Ascending aorta (tissue), 2 donors: ENCODE measurements around the gene LNX1. TPM values are rescaled to one million over a fixed set of nuclear protein-coding genes. Genes with fewer than 3 reads are reported as not detected.

ENCODE experiments used
- DNase-seq, 2 donors: peaks; one replicate each; pipeline ENCODE4 v3.0.0-alpha.2; 2019; ENCODE audit warnings: low spot score in 2 of 2
- H3K27ac ChIP-seq, 2 donors: fragments of 200-600 bp; sonication (generic); one replicate each; pipeline ENCODE4 v1.5.1; 2016 to 2017; ENCODE audit warnings: mild to moderate bottlenecking in 1 of 2
- H3K27me3 ChIP-seq: fragments of 200-600 bp; sonication (generic); one replicate; pipeline ENCODE4 v1.5.1; 2017
- H3K36me3 ChIP-seq, 2 donors: fragments of 200-600 bp; sonication (generic); one replicate each; pipeline ENCODE4 v1.5.1; 2016
- H3K4me1 ChIP-seq, 2 donors: fragments of 200-600 bp; sonication (generic); one replicate each; pipeline ENCODE4 v1.5.1; 2016 to 2017; ENCODE audit warnings: mild to moderate bottlenecking in 1 of 2
- H3K4me3 ChIP-seq, 2 donors: fragments of 200-600 bp; sonication (generic); one replicate each; pipeline ENCODE4 v1.5.1; 2016 to 2017; ENCODE audit warnings: mild to moderate bottlenecking in 1 of 2
- H3K9me3 ChIP-seq, 2 donors: fragments of 200-600 bp; sonication (generic); one replicate each; pipeline ENCODE4 v1.5.1; 2016
- intact Hi-C: fragments of 100-400 bp; cut with DNase I; formaldehyde crosslinking; loops from one replicate; pipeline ENCODE4 v1.15.1; 2023
- total RNA-seq: library from RNA; depleted of rRNA; stranded (reverse); fragments of >200 nt; gene quantifications from one replicate; pipeline ENCODE4 v1.1.0, GENCODE V29; 2016
- TF ChIP-seq, protein P1 (sequence below), 3 experiments: fragments of 200-600 bp in 2 of 3; fragments of 450-650 bp in 1 of 3; sonication (generic) in 2 of 3; IDR thresholded peaks; one replicate each; pipeline ENCODE4 v1.5.1; 2016 to 2019; ENCODE audit warnings: antibody characterized with exemption in 3 of 3, mild to moderate bottlenecking in 1 of 3, moderate library complexity in 1 of 3

Gene LNX1
- total RNA-seq, 1 donor from 2014 or later: 4.0 TPM

DNA sequence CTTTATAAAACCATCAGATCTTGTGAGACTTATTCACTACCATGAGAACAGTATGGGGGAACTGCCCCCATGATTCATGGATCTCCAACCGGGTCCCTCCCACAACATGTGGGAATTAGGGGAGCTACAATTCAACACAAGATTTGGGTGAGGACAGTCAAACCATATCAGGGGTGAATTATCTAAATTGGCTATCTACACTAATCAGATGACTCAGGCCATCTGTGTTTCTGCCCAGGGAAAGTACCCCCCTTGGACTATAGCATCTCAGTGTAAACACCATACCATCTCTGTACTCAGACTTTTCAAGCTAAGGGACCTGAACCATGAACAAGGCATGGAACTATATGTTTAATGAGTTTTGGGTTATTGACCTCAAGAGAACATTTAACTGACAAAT is 76.8 kb downstream of the LNX1 start:
- intact Hi-C loops: no loop called here
- Histone ChIP-seq H3K27ac (no peak overlapping the region), H3K4me3 (no peak overlapping the region), H3K27me3 (no peaks in the 10 kb centered on the region), H3K36me3 (no peaks in the 10 kb centered on the region), H3K9me3 (no peaks in the 10 kb centered on the region), H3K4me1 (peaks cover 0 to 3% of the 10 kb centered on the region in 2 donors)
- DNase-seq: no peak
- TF ChIP-seq, protein P1, sequence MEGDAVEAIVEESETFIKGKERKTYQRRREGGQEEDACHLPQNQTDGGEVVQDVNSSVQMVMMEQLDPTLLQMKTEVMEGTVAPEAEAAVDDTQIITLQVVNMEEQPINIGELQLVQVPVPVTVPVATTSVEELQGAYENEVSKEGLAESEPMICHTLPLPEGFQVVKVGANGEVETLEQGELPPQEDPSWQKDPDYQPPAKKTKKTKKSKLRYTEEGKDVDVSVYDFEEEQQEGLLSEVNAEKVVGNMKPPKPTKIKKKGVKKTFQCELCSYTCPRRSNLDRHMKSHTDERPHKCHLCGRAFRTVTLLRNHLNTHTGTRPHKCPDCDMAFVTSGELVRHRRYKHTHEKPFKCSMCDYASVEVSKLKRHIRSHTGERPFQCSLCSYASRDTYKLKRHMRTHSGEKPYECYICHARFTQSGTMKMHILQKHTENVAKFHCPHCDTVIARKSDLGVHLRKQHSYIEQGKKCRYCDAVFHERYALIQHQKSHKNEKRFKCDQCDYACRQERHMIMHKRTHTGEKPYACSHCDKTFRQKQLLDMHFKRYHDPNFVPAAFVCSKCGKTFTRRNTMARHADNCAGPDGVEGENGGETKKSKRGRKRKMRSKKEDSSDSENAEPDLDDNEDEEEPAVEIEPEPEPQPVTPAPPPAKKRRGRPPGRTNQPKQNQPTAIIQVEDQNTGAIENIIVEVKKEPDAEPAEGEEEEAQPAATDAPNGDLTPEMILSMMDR (IDR thresholded peaks at IDR 0.05): no peak

DNA sequence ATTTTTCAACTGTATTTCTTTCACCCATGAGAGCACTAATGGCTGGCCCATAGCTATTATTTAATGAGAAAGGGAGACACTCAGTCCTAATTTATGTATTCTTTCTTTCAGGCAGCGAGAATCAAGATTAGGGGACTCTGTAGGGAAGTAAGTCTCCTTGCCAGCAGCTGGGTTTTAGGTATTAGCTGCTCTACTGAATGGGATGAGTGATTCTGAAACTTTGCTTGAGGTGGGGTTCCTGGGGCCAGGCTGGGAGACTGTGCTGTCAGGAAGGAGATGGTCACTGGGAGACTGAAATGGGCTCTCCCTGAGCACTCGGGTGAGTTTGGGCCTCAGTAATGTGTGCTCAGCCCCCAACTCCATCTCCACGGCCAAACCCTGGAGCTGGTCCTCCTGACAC is 78.7 kb downstream of the LNX1 start:
- intact Hi-C loops: no loop called here
- no peaks in the 10 kb centered on the region for H3K36me3 ChIP-seq
- H3K27me3 ChIP-seq: no peaks in the 10 kb centered on the region
- no peak overlapping the region for H3K27ac ChIP-seq
- H3K4me3 ChIP-seq: no peak overlapping the region
- no peaks in the 10 kb centered on the region for H3K9me3 ChIP-seq
- TF ChIP-seq, protein P1 (IDR thresholded peaks at IDR 0.05): no peak
- peaks cover 0 to 6% of the 10 kb centered on the region in 2 donors for H3K4me1 ChIP-seq
- DNase-seq: no peak

DNA sequence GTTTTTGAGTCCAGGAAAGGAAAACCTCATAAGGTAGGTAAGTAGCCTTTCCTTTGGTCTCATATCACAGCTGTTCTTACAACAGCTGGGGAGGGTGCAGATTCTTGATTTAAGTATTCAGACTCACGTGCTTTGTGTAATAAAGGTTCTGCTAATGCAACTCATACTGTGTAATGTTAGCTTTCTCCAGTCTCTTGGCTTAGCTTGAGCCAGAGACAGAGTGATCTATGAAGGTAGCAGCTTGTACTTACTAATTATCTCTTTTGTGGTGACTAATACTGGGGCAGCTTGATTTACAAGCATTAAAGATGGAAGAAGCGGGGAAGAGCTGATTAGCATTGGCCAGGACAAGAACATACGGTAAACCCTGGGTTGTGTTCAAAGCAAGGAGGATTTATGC is 80.3 kb downstream of the LNX1 start:
- intact Hi-C loops: no loop called here
- Histone ChIP-seq H3K9me3 (no peaks in the 10 kb centered on the region), H3K27ac (no peak overlapping the region), H3K36me3 (no peaks in the 10 kb centered on the region), H3K4me1 (peaks cover 0 to 10% of the 10 kb centered on the region in 2 donors), H3K4me3 (no peak overlapping the region), H3K27me3 (no peaks in the 10 kb centered on the region)
- no peak for DNase-seq
- TF ChIP-seq, protein P1 (IDR thresholded peaks at IDR 0.05): no peak

- Histone ChIP-seq H3K27ac (peak overlapping the region in 1 of 2 donors; percentile 6), H3K36me3 (no peaks in the 10 kb centered on the region), H3K9me3 (no peaks in the 10 kb centered on the region), H3K27me3 (no peaks in the 10 kb centered on the region), H3K4me1 (peaks cover 0 to 10% of the 10 kb centered on the region in 2 donors), H3K4me3 (no peak overlapping the region)
- intact Hi-C loops: no loop called here
- TF ChIP-seq, protein P1 (IDR thresholded peaks at IDR 0.05): no peak
- no peak for DNase-seq
These were observed 81.0 kb downstream of the LNX1 start for GRCh38 chr4:53510321-53510720.

DNA sequence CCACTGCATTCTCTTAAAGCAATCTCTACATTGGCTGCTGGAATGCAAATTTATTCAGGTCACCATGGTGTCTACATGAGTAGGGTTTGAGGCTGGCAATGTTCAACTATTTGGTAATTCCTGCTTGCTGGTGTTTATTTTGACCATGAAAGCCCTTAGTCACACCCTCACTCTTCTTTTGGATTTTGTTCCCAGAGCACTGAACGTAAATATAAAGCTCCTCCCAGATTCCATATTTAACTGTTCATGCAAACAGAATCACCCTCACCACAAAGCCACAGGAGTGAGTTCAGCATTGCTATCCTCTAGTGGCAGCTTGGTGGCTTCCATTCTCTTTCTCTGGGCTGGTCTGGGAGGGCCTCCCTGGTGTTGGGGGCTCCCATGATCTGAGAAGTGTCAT is 82.8 kb downstream of the LNX1 start:
- Histone ChIP-seq H3K4me1 (peaks cover 0 to 10% of the 10 kb centered on the region in 2 donors), H3K36me3 (no peaks in the 10 kb centered on the region), H3K27ac (peak overlapping the region; percentile 76 to 85), H3K4me3 (peak overlapping the region in 1 of 2 donors; percentile 53), H3K27me3 (no peaks in the 10 kb centered on the region), H3K9me3 (no peaks in the 10 kb centered on the region)
- intact Hi-C loops: loop anchor here (2.0 to 5.0 kb wide), 2 partner anchors 32 to 49 kb away; no protein-coding TSS in a partner anchor
- DNase-seq: no peak
- TF ChIP-seq, protein P1 (IDR thresholded peaks at IDR 0.05): no peak
